HEK293 (cell line): ENCODE results near the gene HSD3B2.

ENCODE experiments used
- FEZF1 ChIP-seq: fragments of 450-650 bp; formaldehyde crosslinking; IDR thresholded peaks from 2 replicates; pipeline ENCODE4 v1.5.1; 2016; ENCODE audit warnings: missing biosample characterization, missing genetic modification characterization
- ZBTB17 ChIP-seq: fragments of 450-650 bp; formaldehyde crosslinking; IDR thresholded peaks from 2 replicates; pipeline ENCODE4 v1.5.1; 2016; ENCODE audit warnings: missing biosample characterization, missing genetic modification characterization
- ZNF133 ChIP-seq: fragments of 450-650 bp; formaldehyde crosslinking; IDR thresholded peaks from 2 replicates; pipeline ENCODE4 v1.5.1; 2016; ENCODE audit warnings: missing biosample characterization, missing genetic modification characterization
- ZNF785 ChIP-seq: fragments of 450-650 bp; formaldehyde crosslinking; IDR thresholded peaks from 2 replicates; pipeline ENCODE4 v1.5.1; 2016; ENCODE audit warnings: missing biosample characterization, missing genetic modification characterization
- TF ChIP-seq, protein P1 (sequence below): fragments of 450-650 bp; formaldehyde crosslinking; IDR thresholded peaks from 2 replicates; pipeline ENCODE4 v1.5.1; 2016; ENCODE audit warnings: missing biosample characterization, missing genetic modification characterization, low read depth

HSD3B2 gene

GRCh38 chr1:119472080-119472818, 57.3 kb downstream of the HSD3B2 start (continued):
- TF ChIP-seq, protein P1, sequence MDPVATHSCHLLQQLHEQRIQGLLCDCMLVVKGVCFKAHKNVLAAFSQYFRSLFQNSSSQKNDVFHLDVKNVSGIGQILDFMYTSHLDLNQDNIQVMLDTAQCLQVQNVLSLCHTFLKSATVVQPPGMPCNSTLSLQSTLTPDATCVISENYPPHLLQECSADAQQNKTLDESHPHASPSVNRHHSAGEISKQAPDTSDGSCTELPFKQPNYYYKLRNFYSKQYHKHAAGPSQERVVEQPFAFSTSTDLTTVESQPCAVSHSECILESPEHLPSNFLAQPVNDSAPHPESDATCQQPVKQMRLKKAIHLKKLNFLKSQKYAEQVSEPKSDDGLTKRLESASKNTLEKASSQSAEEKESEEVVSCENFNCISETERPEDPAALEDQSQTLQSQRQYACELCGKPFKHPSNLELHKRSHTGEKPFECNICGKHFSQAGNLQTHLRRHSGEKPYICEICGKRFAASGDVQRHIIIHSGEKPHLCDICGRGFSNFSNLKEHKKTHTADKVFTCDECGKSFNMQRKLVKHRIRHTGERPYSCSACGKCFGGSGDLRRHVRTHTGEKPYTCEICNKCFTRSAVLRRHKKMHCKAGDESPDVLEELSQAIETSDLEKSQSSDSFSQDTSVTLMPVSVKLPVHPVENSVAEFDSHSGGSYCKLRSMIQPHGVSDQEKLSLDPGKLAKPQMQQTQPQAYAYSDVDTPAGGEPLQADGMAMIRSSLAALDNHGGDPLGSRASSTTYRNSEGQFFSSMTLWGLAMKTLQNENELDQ: no peak
- TF ChIP-seq ZNF133 (tag by site-specific recombination) (no peak), ZBTB17 (tag by site-specific recombination) (no peak), FEZF1 (no peak), ZNF785 (tag by site-specific recombination) (no peak)
